WERI-Rb-1 (cell line): ENCODE results near the gene PTPRN2.

Experiments
- DNase-seq: peaks from one replicate; pipeline ENCODE4 v3.0.0-alpha.2; 2020
- H3K27ac ChIP-seq: fragments of 250-450 bp; sonication (Bioruptor Pico); 2 replicates; pipeline ENCODE4 v1.5.1; 2020; ENCODE audit warnings: mild to moderate bottlenecking, moderate library complexity
- H3K27me3 ChIP-seq: fragments of 250-450 bp; sonication (Bioruptor Pico); 2 replicates; pipeline ENCODE4 v1.5.1; 2021; ENCODE audit warnings: mild to moderate bottlenecking, low read depth, moderate library complexity; ENCODE audit not compliant: insufficient read depth, severe bottlenecking
- H3K36me3 ChIP-seq: fragments of 250-450 bp; sonication (Bioruptor Pico); 2 replicates; pipeline ENCODE4 v1.5.1; 2020; ENCODE audit warnings: mild to moderate bottlenecking, moderate library complexity
- H3K4me3 ChIP-seq: 2 replicates; pipeline ENCODE4 v1.5.1; 2011; ENCODE audit warnings: low read depth, mild to moderate bottlenecking, control low read depth, low read length
- H3K9me3 ChIP-seq: fragments of 250-450 bp; sonication (Bioruptor Pico); 2 replicates; pipeline ENCODE4 v1.5.1; 2021; ENCODE audit warnings: mild to moderate bottlenecking, moderate library complexity; ENCODE audit not compliant: severe bottlenecking
- TF ChIP-seq, protein P1 (sequence below): IDR thresholded peaks from 2 replicates; pipeline ENCODE4 v1.5.1; 2011; ENCODE audit warnings: low read depth, mild to moderate bottlenecking, control low read depth, inconsistent platforms, low read length

PTPRN2 gene

GRCh38 chr7:158520825-158521224 lies 66.8 kb downstream of the PTPRN2 start:
- H3K27ac ChIP-seq, result no peak overlapping the region
- no peaks in the 10 kb centered on the region for H3K27me3 ChIP-seq
- no peak for DNase-seq
- TF ChIP-seq, protein P1, sequence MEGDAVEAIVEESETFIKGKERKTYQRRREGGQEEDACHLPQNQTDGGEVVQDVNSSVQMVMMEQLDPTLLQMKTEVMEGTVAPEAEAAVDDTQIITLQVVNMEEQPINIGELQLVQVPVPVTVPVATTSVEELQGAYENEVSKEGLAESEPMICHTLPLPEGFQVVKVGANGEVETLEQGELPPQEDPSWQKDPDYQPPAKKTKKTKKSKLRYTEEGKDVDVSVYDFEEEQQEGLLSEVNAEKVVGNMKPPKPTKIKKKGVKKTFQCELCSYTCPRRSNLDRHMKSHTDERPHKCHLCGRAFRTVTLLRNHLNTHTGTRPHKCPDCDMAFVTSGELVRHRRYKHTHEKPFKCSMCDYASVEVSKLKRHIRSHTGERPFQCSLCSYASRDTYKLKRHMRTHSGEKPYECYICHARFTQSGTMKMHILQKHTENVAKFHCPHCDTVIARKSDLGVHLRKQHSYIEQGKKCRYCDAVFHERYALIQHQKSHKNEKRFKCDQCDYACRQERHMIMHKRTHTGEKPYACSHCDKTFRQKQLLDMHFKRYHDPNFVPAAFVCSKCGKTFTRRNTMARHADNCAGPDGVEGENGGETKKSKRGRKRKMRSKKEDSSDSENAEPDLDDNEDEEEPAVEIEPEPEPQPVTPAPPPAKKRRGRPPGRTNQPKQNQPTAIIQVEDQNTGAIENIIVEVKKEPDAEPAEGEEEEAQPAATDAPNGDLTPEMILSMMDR, result no peak
- H3K36me3 ChIP-seq, result peaks cover 7% of the 10 kb centered on the region
- peaks cover 3% of the 10 kb centered on the region for H3K9me3 ChIP-seq
- no peak overlapping the region for H3K4me3 ChIP-seq

DNA sequence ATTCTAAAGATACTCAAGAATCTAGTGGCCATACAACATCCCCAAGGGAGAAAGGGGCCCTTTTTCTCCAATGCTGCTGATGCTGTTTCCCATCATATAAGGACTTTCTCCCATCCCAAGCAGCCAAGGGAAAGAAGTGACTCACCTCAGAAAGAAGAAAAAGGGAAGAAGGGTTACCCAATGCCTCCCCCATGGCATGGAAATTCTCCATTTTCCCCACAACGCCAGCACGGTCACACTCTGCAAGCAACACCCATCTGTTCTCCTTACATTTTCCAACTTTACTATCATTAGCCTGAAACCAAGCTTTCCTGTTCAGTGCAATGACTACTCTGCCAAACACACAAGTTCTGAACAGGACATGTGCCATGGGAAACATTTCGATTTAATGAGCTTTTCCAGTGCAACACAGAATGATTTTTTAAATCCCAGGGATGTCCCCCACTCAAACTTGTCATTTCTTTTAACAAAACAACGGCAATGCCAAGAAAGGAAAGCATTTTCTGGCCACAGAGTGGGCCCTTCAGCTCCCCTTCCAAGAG lies 67.9 kb downstream of the PTPRN2 start:
- no peak for DNase-seq
- TF ChIP-seq, protein P1, result no peak
- H3K27me3 ChIP-seq, result no peaks in the 10 kb centered on the region
- H3K27ac ChIP-seq, result no peak overlapping the region
- no peak overlapping the region for H3K4me3 ChIP-seq
- H3K36me3 ChIP-seq, result peaks cover 7% of the 10 kb centered on the region
- peaks cover 3% of the 10 kb centered on the region for H3K9me3 ChIP-seq

DNA sequence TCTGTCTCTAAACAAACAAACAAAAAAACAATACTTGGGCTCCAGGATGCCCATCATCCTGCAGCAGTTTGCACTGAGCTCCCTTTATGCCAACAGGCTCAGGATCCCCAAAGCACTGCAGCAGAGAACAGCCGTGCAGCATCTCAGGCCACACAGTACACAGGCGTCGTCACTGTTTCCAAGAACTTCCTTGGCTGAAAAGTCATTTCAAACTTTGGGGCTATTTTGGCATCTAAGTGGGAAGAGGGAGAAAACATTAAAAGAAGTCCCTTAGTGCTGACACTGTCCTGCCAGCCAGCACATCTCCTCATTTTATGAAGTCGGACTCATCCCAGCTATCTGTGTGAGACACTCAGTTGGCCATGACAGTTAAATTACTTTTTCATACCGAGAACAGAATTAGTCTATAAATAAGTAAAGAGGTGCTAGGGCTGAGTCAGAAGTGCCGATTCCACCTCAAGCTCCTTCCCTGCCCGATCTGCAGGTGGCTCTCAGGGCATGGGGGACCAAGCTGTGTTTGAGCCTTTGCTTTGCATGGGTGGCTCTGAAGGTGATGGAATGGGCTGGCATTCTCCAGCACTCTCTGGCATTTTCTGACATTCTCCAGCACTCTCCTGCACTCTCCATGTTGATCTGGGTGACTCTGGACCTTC lies 68.5 kb downstream of the PTPRN2 start:
- Histone ChIP-seq H3K27ac (no peak overlapping the region), H3K27me3 (no peaks in the 10 kb centered on the region), H3K9me3 (peaks cover 3% of the 10 kb centered on the region), H3K36me3 (peaks cover 7% of the 10 kb centered on the region), H3K4me3 (no peak overlapping the region)
- TF ChIP-seq, protein P1, result no peak
- DNase-seq, result no peak

- Histone ChIP-seq H3K27me3 (no peaks in the 10 kb centered on the region), H3K36me3 (peaks cover 3% of the 10 kb centered on the region), H3K27ac (no peak overlapping the region), H3K4me3 (no peak overlapping the region), H3K9me3 (peaks cover under 1% of the 10 kb centered on the region)
- DNase-seq, result no peak
- TF ChIP-seq, protein P1, result no peak
Observed at GRCh38 chr7:158517571-158517970, 70.1 kb downstream of the PTPRN2 start.

DNA sequence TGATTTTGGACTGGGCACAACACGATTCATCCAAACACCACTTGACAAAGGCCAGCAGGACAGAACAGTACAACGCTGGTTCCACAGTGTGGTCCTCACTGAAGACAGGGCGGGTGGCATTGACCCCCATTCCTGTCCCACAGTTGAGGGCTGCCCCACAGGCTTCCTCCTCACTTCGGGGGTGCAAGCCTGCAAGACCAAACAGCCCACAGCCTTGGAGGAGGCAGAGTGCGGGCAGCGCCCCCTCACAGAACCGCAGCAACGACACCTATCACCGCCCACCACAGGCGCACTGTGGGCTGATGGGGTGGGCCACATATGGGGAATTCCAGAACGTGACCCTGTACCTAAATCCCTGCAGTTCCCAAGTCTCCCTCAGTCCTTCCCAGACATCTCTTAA lies 70.6 kb downstream of the PTPRN2 start:
- no peak for DNase-seq
- Histone ChIP-seq H3K9me3 (no peaks in the 10 kb centered on the region), H3K27me3 (no peaks in the 10 kb centered on the region), H3K27ac (no peak overlapping the region), H3K4me3 (no peak overlapping the region), H3K36me3 (no peaks in the 10 kb centered on the region)
- TF ChIP-seq, protein P1, result no peak

- TF ChIP-seq, protein P1, result no peak
- Histone ChIP-seq H3K27me3 (no peaks in the 10 kb centered on the region), H3K27ac (no peak overlapping the region), H3K36me3 (no peaks in the 10 kb centered on the region), H3K4me3 (no peak overlapping the region), H3K9me3 (no peaks in the 10 kb centered on the region)
- no peak for DNase-seq
Observed at GRCh38 chr7:158516524-158516923, 71.1 kb downstream of the PTPRN2 start.
